B cell (primary cell): ENCODE data around the gene RNF38. TPM values are rescaled to one million over a fixed set of nuclear protein-coding genes. Genes with fewer than 3 reads are reported as not detected.

ENCODE experiments used
- ATAC-seq: fragments of 200-7000 bp; cut with Tn5 transposase; one replicate; pipeline ENCODE4 v1.10.0; 2021; ENCODE audit warnings: low read depth, mild to moderate bottlenecking, moderate number of reproducible peaks, moderate library complexity
- CTCF ChIA-PET: fragments of 350-600 bp; sonication (Branson Sonifier 250); formaldehyde crosslinking; loops from one replicate; lab custom pipeline; 2021; ENCODE audit warnings: antibody characterized with exemption, inconsistent platforms; lab: Charles Lee
- POLR2A ChIA-PET: fragments of 350-600 bp; sonication (Branson Sonifier 250); formaldehyde crosslinking; loops from one replicate; lab custom pipeline; 2021; ENCODE audit warnings: antibody characterized with exemption; lab: Charles Lee
- DNase-seq: peaks from one replicate; pipeline ENCODE4 v3.0.0; 2013
- H2AFZ ChIP-seq: 2 replicates; pipeline ENCODE4 v1.6.1; 2012; ENCODE audit warnings: mild to moderate bottlenecking, low read depth, low read length; ENCODE audit not compliant: insufficient read depth, poor library complexity, severe bottlenecking
- H3K27ac ChIP-seq, 2 donors: 1 replicate in 1 of 2; 2 replicates in 1 of 2; pipeline ENCODE4 v1.5.1; 2012 to 2013; ENCODE audit warnings: low read length in 2 of 2, mild to moderate bottlenecking in 2 of 2, moderate library complexity in 1 of 2
- H3K27me3 ChIP-seq, 4 experiments: fragments of 200-600 bp in 1 of 4; sonication (generic) in 1 of 4; replicated peaks in 1 of 4; 1 replicate in 2 of 4; 2 replicates in 2 of 4; pipeline versions ENCODE4 v1.6.1 to v1.7.0; 2013 to 2016; ENCODE audit warnings: low read length in 3 of 4, mild to moderate bottlenecking in 2 of 4, mixed read lengths in 1 of 4, moderate library complexity in 1 of 4; ENCODE audit not compliant: insufficient read depth in 4 of 4, control insufficient read depth in 3 of 4; ENCODE audit errors: control extremely low read depth in 1 of 4
- H3K36me3 ChIP-seq, 2 experiments: replicated peaks in 1 of 2; 1 replicate in 1 of 2; 2 replicates in 1 of 2; pipeline versions ENCODE4 v1.6.1 to v1.7.1; 2013; ENCODE audit warnings: low read length in 1 of 2; ENCODE audit not compliant: insufficient read depth in 2 of 2, control insufficient read depth in 1 of 2; ENCODE audit errors: control extremely low read depth in 1 of 2, extremely low read depth in 1 of 2
- H3K4me1 ChIP-seq, 2 donors: fragments of 200-600 bp in 1 of 2; sonication (generic) in 1 of 2; 1 replicate in 1 of 2; 2 replicates in 1 of 2; pipeline versions ENCODE4 v1.5.1 to v1.6.1; 2013 to 2017; ENCODE audit warnings: low read length in 2 of 2; ENCODE audit not compliant: control insufficient read depth in 2 of 2, insufficient read depth in 2 of 2
- H3K4me2 ChIP-seq: replicated peaks from 2 replicates; pipeline ENCODE3; 2012; ENCODE audit warnings: mild to moderate bottlenecking, low read depth, low read length; ENCODE audit not compliant: poor library complexity, severe bottlenecking
- H3K4me3 ChIP-seq, 5 experiments: fragments of 200-600 bp in 1 of 5; sonication (generic) in 1 of 5; 1 replicate in 3 of 5; 2 replicates in 2 of 5; pipeline versions ENCODE4 v1.5.1 to v1.7.0; 2011 to 2016; ENCODE audit warnings: low read length in 4 of 5, mild to moderate bottlenecking in 4 of 5, low read depth in 2 of 5, control low read depth in 1 of 5, moderate library complexity in 1 of 5; ENCODE audit not compliant: insufficient read depth in 1 of 5; ENCODE audit errors: control extremely low read depth in 1 of 5, extremely low read depth in 1 of 5
- H3K79me2 ChIP-seq: fragments of 200-600 bp; sonication (generic); one replicate; pipeline ENCODE4 v1.6.0; 2016; ENCODE audit warnings: low read length; ENCODE audit not compliant: control insufficient read depth, insufficient read depth
- H3K9ac ChIP-seq: fragments of 200-600 bp; sonication (generic); 2 replicates; pipeline ENCODE4 v1.6.1; 2017; ENCODE audit warnings: mild to moderate bottlenecking, low read length, moderate library complexity
- H3K9me3 ChIP-seq, 3 donors: one replicate each; pipeline versions ENCODE4 v1.6.1 to v1.7.1; 2013; ENCODE audit warnings: low read length in 2 of 3; ENCODE audit not compliant: control insufficient read depth in 2 of 3, insufficient read depth in 1 of 3; ENCODE audit errors: control extremely low read depth in 1 of 3
- H4K20me1 ChIP-seq: 2 replicates; pipeline ENCODE4 v1.6.0; 2012; ENCODE audit warnings: mild to moderate bottlenecking, low read length; ENCODE audit not compliant: insufficient read depth, control insufficient read depth, poor library complexity, severe bottlenecking
- H3K27ac Mint-ChIP-seq: one replicate; pipeline ENCODE4 v1.8.0; 2021; ENCODE audit warnings: mixed read lengths
- H3K27me3 Mint-ChIP-seq: one replicate; pipeline ENCODE4 v1.8.0; 2021; ENCODE audit warnings: mixed read lengths
- H3K4me1 Mint-ChIP-seq: one replicate; pipeline ENCODE4 v1.8.0; 2021; ENCODE audit warnings: mixed read lengths
- H3K4me3 Mint-ChIP-seq: one replicate; pipeline ENCODE4 v1.8.0; 2021; ENCODE audit warnings: mixed read lengths
- H3K9me3 Mint-ChIP-seq: one replicate; pipeline ENCODE4 v1.8.0; 2022; ENCODE audit warnings: mixed read lengths; ENCODE audit not compliant: insufficient read depth
- CTCF ChIP-seq: fragments of 200-600 bp; IDR thresholded peaks from one replicate; pipeline ENCODE4 v1.8.0; 2022; ENCODE audit warnings: antibody characterized with exemption, mild to moderate bottlenecking
- EZH2 ChIP-seq: IDR thresholded peaks from 2 replicates; pipeline ENCODE4 v1.6.1; 2012; ENCODE audit warnings: borderline replicate concordance, low read depth, mild to moderate bottlenecking, moderate library complexity, low read length; ENCODE audit not compliant: insufficient read depth, poor library complexity, severe bottlenecking
- WGBS: methylation state at CpG from one replicate; pipeline ENCODE4 v1.1.5; 2013; ENCODE audit warnings: missing lambda C conversion rate; ENCODE audit not compliant: insufficient coverage; 5-methylcytosine and 5-hydroxymethylcytosine counted together
- intact Hi-C: fragments of 100-400 bp; cut with micrococcal nuclease; formaldehyde crosslinking; loops from one replicate; pipeline ENCODE4 v1.10.0; 2022
- polyA plus RNA-seq: library from polyadenylated mRNA; depleted of rRNA; stranded (reverse); fragments of >200 nt; gene quantifications from 2 replicates; pipeline ENCODE4 v1.2.3, GENCODE V29; 2012
- total RNA-seq, 2 donors: library from RNA; stranded (reverse); fragments of 120-200 nt in 1 of 2; gene quantifications; 1 replicate in 1 of 2; 2 replicates in 1 of 2; pipeline versions ENCODE4 v1.2.3 to v1.2.4, GENCODE V29; 2013 to 2022

RNF38 gene
- total and polyA plus RNA-seq, 2 donors (not counting 1 experiment from before 2014, with no cell fraction given), result 25.2 to 81.6 TPM

GRCh38 chr9:36433386-36433785 lies 33.3 kb upstream of the RNF38 start:
- ATAC-seq, result no peak
- peaks cover 8 to 12% of the 10 kb centered on the region in 2 experiments for H3K36me3 ChIP-seq
- H3K4me1 ChIP-seq, result no peaks in the 10 kb centered on the region
- DNase-seq, result no peak
- H3K9me3 Mint-ChIP-seq, result no peaks in the 10 kb centered on the region
- no peak overlapping the region for H3K9ac ChIP-seq
- peaks cover 7% of the 10 kb centered on the region for H3K4me1 Mint-ChIP-seq
- TF ChIP-seq CTCF, result no peak
- no peak for TF ChIP-seq EZH2
- intact Hi-C loops, result no loop called here
- ChIA-PET POLR2A (interaction anchor here (0.7 kb wide), 1 partner anchor 120 kb away, joined by 6 read pairs; no protein-coding TSS in a partner anchor), CTCF (no interaction called here)
- H3K4me3 Mint-ChIP-seq, result no peak overlapping the region
- no peaks in the 10 kb centered on the region for H3K27me3 Mint-ChIP-seq
- no peaks in the 10 kb centered on the region for H3K9me3 ChIP-seq
- no peak overlapping the region for H2AFZ ChIP-seq
- peaks cover 42% of the 10 kb centered on the region for H4K20me1 ChIP-seq
- no peaks in the 10 kb centered on the region for H3K27me3 ChIP-seq
- H3K4me3 ChIP-seq, result no peak overlapping the region
- no peak overlapping the region for H3K27ac Mint-ChIP-seq
- peaks cover 75% of the 10 kb centered on the region for H3K79me2 ChIP-seq
- no peak overlapping the region for H3K27ac ChIP-seq
- WGBS, result 100% methylated on average over 4 of the region's 6 CpGs
- H3K4me2 ChIP-seq, result no peak overlapping the region

GRCh38 chr9:36431078-36431477 lies 31.0 kb upstream of the RNF38 start:
- CTCF ChIA-PET, result no interaction called here
- Histone ChIP-seq H4K20me1 (peaks cover 33% of the 10 kb centered on the region), H2AFZ (no peak overlapping the region), H3K9ac (no peak overlapping the region), H3K27me3 (no peaks in the 10 kb centered on the region), H3K4me2 (no peak overlapping the region), H3K4me3 (no peak overlapping the region), H3K9me3 (no peaks in the 10 kb centered on the region), H3K27ac (no peak overlapping the region), H3K4me1 (no peaks in the 10 kb centered on the region), H3K36me3 (peaks cover 7 to 12% of the 10 kb centered on the region in 2 experiments), H3K79me2 (peaks cover 73% of the 10 kb centered on the region)
- intact Hi-C loops, result no loop called here
- TF ChIP-seq EZH2 (no peak), CTCF (no peak)
- POLR2A ChIA-PET, result no interaction called here
- Mint-ChIP-seq H3K4me1 (peaks cover 7% of the 10 kb centered on the region), H3K9me3 (no peaks in the 10 kb centered on the region), H3K27ac (no peak overlapping the region), H3K4me3 (no peak overlapping the region), H3K27me3 (no peaks in the 10 kb centered on the region)
- ATAC-seq, result no peak
- WGBS, result no CpG with 5 or more reads among the region's 4 CpGs
- no peak for DNase-seq
